Bronchial epithelial cell (primary cell): Measurements from ENCODE around the gene CCL4. TPM values are rescaled to one million over a fixed set of nuclear protein-coding genes. Genes with fewer than 3 reads are reported as not detected.
"Not testable (repeated sequence)": the region's sequence is repeated elsewhere in the genome, so short reads cannot be mapped to it uniquely, and the experiment has no call there.

ENCODE experiments used
- DNase-seq: peaks from one replicate; pipeline ENCODE4 v3.0.0-alpha.2; 2010; ENCODE audit warnings: low read depth
- FAIRE-seq: peaks from 2 replicates; lab custom pipeline; 2011; peaks lifted over from hg19 to GRCh38; lab: Jason Lieb, UNC
- H3K27me3 ChIP-seq: 2 replicates; pipeline ENCODE4 v1.5.1; 2011; ENCODE audit warnings: low read length; ENCODE audit not compliant: control insufficient read depth, insufficient read depth
- H3K36me3 ChIP-seq: 2 replicates; pipeline ENCODE4 v1.5.1; 2011; ENCODE audit warnings: low read length; ENCODE audit not compliant: control insufficient read depth, insufficient read depth
- H3K4me3 ChIP-seq: 2 replicates; pipeline ENCODE4 v1.5.1; 2011; ENCODE audit warnings: mild to moderate bottlenecking, low read depth, low read length, control low read depth
- CTCF ChIP-seq: IDR thresholded peaks from 2 replicates; pipeline ENCODE4 v1.5.1; 2011; ENCODE audit warnings: mild to moderate bottlenecking, moderate library complexity, low read length, control low read depth, inconsistent platforms; ENCODE audit not compliant: insufficient read depth, severe bottlenecking
- total RNA-seq: library from RNA; depleted of rRNA; stranded (reverse); fragments of >200 nt; gene quantifications from 2 replicates; pipeline ENCODE4 v1.2.1, GENCODE V29; 2014

Gene CCL4
- total RNA-seq, 1 donor from 2014 or later, result not detected

GRCh38 chr17:36092230-36092629 lies 11.4 kb upstream of the CCL4 start:
- FAIRE-seq, result no peak
- Histone ChIP-seq H3K27me3 (no peaks in the 10 kb centered on the region), H3K36me3 (no peaks in the 10 kb centered on the region), H3K4me3 (no peak overlapping the region)
- TF ChIP-seq CTCF, result no peak
- no peak for DNase-seq

- H3K27me3 ChIP-seq, FAIRE-seq, H3K36me3 ChIP-seq, H3K4me3 ChIP-seq, DNase-seq: not testable (repeated sequence)
Measured at GRCh38 chr17:36092715-36093114, 10.9 kb upstream of the CCL4 start.

DNA sequence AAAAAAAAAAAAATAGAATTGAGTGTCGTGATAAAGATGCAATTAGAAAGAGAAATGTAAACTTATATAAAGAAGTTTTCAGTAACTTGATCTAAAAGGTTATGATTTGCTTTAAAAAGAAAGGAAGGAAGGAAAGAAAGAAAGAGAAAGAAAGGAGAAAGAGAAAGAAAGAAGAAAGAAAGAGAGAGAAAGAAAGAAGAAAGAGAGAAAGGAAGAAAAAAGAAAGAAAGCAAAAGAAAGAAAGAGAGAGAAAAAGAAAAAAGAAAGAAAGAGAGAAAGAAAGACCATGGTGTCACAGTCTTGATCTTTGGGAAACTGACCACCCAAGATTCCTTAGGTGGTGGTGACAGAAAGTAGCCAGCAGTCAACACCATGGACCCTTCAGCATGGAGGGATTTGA lies 9.4 kb upstream of the CCL4 start:
- Histone ChIP-seq H3K4me3 (no peak overlapping the region), H3K36me3 (no peaks in the 10 kb centered on the region), H3K27me3 (no peaks in the 10 kb centered on the region)
- TF ChIP-seq CTCF, result no peak
- FAIRE-seq, result no peak
- no peak for DNase-seq

DNA sequence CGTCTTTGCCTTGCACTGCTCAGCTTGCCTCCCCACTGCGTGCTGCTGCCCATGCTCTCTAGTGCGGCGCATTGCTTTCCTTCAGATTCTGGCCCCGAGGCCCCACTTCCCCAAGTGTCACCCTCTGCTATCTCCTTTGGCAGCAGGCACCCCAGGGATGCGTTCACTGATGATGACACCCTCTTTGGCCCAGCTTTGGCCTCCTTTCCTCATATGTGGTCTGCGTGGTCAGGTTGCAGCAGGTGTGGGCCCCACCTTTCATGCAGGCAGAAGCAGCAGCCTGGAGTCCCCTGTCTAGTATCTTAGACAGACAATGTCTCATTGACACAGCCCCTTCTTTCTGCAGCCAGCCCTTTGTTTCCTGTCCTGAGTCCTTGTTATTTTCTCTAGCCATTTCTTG lies 8.9 kb upstream of the CCL4 start:
- DNase-seq, result no peak
- no peak for FAIRE-seq
- no peaks in the 10 kb centered on the region for H3K36me3 ChIP-seq

DNA sequence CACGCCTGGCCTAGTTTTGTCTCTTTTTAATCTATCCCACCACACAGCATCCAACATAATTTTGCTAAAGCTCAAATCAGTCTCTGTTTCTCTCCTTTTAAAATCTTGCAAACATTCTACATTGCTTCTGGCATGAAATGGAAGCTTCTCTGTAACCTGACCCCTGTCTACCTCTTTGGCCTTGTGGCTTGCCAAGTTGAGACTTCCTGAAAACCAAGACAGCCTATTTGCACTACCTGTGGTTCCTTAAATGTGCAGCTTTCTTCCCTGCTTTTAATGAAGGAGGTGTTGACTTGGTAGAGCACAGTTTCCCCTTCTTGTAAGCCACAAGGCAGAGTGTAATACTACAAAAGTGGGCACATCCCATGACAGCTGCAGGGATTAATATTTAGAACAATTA lies 7.6 kb upstream of the CCL4 start:
- H3K36me3 ChIP-seq, result no peaks in the 10 kb centered on the region
- FAIRE-seq, result no peak
- H3K4me3 ChIP-seq, result no peak overlapping the region

More for the DNA sequence above, 8.9 kb upstream of the CCL4 start:
- no peak for TF ChIP-seq CTCF
- Histone ChIP-seq H3K4me3 (no peak overlapping the region), H3K27me3 (no peaks in the 10 kb centered on the region)

DNA sequence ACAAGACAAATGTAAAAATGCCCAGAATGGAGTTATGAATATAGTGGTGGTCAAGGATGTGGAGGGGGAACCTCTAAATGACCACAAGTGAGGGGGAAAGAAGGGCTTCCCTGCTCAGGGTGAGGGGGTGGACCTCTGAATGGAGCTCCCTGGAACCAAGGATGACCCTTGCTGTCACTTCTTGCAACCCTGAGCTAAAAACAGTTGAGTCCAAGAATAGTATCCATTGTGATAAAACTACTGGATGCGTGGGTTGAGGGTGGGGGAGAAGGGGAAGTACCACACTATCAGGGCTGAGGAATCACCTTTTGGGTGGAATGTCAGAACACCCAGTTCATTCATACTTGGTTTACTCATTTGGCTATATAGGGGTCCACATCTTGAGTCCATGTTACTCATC lies 4.6 kb upstream of the CCL4 start:
- not testable (repeated sequence) for H3K36me3 ChIP-seq, DNase-seq, FAIRE-seq, H3K27me3 ChIP-seq, H3K4me3 ChIP-seq

More for the DNA sequence above, 7.6 kb upstream of the CCL4 start:
- H3K27me3 ChIP-seq, result no peaks in the 10 kb centered on the region
- no peak for DNase-seq
- no peak for TF ChIP-seq CTCF

DNA sequence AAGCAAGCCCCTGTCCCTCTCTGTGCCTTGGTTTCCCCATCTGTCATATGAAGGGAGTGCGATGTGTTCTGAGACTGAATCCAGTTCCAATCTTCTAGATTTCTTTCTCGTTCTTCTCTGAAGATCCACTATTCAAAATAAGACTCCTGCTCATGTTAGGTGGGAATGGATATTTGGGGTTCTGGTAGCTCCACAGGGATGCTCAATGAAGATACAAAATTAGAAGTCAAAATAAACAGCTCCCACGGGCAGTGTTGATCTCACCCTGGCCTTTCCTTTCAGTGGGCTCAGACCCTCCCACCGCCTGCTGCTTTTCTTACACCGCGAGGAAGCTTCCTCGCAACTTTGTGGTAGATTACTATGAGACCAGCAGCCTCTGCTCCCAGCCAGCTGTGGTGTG lies 619 bp downstream of the CCL4 start:
- not testable (repeated sequence) for H3K36me3 ChIP-seq, FAIRE-seq, DNase-seq, H3K4me3 ChIP-seq, H3K27me3 ChIP-seq
